IPS-NIHi7 (cell line): Measurements from ENCODE around the gene CCDC107.
A peak's percentile ranks its signal among the peaks of the same experiment; 100 is the strongest.

Source experiments
- DNase-seq: peaks from one replicate; pipeline ENCODE4 v3.0.0; 2012; ENCODE audit warnings: mixed read lengths; ENCODE audit errors: extremely low spot score

CCDC107 gene

DNA sequence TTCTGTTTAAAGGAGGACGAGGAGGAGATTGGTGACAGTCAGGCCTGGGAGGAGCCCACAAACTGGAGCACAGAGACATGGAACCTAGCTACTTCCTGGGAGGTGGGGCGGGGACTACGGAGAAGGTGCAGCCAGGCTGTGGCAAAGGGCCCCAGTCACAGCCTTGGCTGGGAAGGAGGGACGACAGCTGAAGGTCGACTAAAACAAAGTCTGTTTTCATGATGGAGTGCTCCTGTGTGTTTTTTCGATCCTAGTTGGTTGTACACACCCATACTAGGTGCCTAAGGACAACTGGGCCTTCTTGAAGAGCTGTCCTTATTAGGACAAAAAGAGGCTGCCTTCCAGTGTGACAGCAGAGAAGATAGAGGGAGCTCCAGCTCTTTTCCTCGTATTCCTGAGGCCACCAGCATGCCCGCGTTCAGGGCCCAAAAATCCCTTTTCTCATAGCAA is 2.9 kb downstream of the CCDC107 start:
- DNase-seq = no peak

GRCh38 chr9:35661756-35662350 is 3.8 kb downstream of the CCDC107 start:
- no peak for DNase-seq

GRCh38 chr9:35662437-35662836 is 4.3 kb downstream of the CCDC107 start:
- no peak for DNase-seq

GRCh38 chr9:35664531-35665470 is 6.7 kb downstream of the CCDC107 start, which contains the start of gene ARHGEF39:
ARHGEF39 (minus strand) TSS chr9:35665195; CDS start chr9:35665169, 26 bp downstream.
- DNase-seq = peak; percentile 96

GRCh38 chr9:35665471-35665818 is 7.4 kb downstream of the CCDC107 start:
- no peak for DNase-seq

GRCh38 chr9:35666045-35666444 is 8.0 kb downstream of the CCDC107 start:
- no peak for DNase-seq

GRCh38 chr9:35666549-35666948 is 8.5 kb downstream of the CCDC107 start:
- no peak for DNase-seq

DNA sequence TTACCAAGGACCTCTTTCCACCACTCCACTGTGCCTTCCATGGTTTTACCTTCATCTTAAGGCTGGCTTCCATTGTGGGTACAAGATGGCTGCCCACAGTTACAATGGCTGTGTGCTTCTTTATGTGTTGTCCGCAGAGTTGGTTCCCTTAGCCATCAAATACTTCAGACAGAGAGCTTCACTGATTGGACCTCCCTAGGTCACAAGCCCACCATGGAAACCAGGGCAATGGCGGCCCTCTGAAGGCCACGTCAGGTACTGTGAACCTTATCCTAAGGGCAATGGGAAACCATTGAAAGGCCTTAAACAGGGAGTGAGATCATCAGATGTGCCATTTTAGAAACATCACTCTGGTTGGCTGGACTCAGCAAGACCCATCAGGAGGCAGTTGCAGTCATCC is 9.8 kb downstream of the CCDC107 start:
- no peak for DNase-seq

GRCh38 chr9:35669331-35670145 is 11.4 kb downstream of the CCDC107 start:
- no peak for DNase-seq

DNA sequence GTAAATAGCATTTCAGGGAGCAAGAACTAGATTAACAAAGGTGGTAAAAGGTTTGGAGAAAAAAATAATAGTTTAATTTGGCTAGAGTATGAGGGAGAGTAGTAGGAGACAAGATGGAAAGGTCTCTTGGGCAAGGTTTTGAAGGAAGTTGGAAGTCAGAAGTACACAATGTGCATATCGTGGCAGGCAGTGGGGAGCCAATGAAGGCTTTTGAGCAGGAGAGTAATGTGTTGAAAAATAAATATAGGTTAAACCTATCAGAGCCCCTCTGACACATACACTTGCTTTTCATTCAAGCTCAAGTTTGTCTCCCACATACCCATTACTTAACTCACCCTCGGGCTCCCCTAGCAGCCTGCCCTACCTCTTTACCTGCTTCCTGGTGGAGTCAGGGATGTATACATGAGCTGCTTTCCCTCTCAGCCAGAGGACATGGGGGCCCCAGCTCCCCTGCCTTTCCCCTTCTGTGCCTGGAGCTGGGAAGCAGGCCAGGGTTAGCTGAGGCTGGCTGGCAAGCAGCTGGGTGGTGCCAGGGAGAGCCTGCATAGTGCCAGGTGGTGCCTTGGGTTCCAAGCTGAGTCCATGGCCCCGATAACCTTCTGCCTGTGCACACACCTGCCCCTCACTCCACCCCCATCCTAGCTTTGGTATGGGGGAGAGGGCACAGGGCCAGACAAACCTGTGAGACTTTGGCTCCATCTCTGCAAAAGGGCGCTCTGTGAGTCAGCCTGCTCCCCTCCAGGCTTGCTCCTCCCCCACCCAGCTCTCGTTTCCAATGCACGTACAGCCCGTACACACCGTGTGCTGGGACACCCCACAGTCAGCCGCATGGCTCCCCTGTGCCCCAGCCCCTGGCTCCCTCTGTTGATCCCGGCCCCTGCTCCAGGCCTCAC is 15.3 kb downstream of the CCDC107 start, which contains the start of gene CA9:
Gene CA9 (plus strand): TSS at position 797 of the 893 bp plus-strand sequence. CDS start 32 bp downstream, at position 829.
- DNase-seq = no peak

DNA sequence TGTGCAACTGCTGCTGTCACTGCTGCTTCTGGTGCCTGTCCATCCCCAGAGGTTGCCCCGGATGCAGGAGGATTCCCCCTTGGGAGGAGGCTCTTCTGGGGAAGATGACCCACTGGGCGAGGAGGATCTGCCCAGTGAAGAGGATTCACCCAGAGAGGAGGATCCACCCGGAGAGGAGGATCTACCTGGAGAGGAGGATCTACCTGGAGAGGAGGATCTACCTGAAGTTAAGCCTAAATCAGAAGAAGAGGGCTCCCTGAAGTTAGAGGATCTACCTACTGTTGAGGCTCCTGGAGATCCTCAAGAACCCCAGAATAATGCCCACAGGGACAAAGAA is 15.9 kb downstream of the CCDC107 start:
- no peak for DNase-seq

GRCh38 chr9:35675204-35675603 is 17.1 kb downstream of the CCDC107 start:
- DNase-seq = no peak

GRCh38 chr9:35675732-35676392 is 17.8 kb downstream of the CCDC107 start:
- DNase-seq = peak; percentile 90

- no peak for DNase-seq
Measured at GRCh38 chr9:35679091-35679490, 21.0 kb downstream of the CCDC107 start.

DNA sequence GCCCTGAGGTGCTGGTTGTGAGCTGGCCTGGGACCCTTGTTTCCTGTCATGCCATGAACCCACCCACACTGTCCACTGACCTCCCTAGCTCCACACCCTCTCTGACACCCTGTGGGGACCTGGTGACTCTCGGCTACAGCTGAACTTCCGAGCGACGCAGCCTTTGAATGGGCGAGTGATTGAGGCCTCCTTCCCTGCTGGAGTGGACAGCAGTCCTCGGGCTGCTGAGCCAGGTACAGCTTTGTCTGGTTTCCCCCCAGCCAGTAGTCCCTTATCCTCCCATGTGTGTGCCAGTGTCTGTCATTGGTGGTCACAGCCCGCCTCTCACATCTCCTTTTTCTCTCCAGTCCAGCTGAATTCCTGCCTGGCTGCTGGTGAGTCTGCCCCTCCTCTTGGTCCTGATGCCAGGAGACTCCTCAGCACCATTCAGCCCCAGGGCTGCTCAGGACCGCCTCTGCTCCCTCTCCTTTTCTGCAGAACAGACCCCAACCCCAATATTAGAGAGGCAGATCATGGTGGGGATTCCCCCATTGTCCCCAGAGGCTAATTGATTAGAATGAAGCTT is 21.8 kb downstream of the CCDC107 start:
- no peak for DNase-seq

DNA sequence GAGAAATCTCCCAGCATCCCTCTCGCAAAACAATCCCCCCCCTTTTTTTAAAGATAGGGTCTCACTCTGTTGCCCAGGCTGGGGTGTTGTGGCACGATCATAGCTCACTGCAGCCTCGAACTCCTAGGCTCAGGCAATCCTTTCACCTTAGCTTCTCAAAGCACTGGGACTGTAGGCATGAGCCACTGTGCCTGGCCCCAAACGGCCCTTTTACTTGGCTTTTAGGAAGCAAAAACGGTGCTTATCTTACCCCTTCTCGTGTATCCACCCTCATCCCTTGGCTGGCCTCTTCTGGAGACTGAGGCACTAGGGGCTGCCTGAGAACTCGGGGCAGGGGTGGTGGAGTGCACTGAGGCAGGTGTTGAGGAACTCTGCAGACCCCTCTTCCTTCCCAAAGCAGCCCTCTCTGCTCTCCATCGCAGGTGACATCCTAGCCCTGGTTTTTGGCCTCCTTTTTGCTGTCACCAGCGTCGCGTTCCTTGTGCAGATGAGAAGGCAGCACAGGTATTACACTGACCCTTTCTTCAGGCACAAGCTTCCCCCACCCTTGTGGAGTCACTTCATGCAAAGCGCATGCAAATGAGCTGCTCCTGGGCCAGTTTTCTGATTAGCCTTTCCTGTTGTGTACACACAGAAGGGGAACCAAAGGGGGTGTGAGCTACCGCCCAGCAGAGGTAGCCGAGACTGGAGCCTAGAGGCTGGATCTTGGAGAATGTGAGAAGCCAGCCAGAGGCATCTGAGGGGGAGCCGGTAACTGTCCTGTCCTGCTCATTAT is 22.4 kb downstream of the CCDC107 start:
- peak; percentile 72 for DNase-seq

- no peak for DNase-seq
Measured at GRCh38 chr9:35681341-35682002, 23.4 kb downstream of the CCDC107 start.

- no peak for DNase-seq
Measured at GRCh38 chr9:35682051-35682450, 24.0 kb downstream of the CCDC107 start.
